Measurements from ENCODE around the gene GGT5.

Gene GGT5

DNA sequence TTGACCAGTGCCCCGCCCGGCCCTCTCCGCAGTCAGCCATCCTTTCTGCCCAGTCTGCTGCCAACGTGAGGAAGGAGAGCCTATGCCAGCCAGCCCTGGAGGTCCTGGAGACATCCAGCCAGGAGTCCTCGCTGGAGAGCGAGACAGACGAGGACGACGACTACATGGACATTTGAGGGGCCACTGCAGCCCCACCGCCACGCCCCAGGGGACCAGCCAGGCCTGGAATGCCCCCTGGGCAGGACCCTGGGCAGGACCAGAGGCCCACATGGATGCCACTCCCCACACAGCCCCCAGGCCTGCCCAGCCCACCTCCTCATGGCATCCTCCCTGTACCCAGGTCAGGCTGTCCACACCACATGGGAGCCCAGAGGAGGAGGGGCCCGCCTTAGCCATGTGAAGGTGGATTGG lies 66.9 kb downstream of the GGT5 start:
- TF ChIP-seq, protein P1, sequence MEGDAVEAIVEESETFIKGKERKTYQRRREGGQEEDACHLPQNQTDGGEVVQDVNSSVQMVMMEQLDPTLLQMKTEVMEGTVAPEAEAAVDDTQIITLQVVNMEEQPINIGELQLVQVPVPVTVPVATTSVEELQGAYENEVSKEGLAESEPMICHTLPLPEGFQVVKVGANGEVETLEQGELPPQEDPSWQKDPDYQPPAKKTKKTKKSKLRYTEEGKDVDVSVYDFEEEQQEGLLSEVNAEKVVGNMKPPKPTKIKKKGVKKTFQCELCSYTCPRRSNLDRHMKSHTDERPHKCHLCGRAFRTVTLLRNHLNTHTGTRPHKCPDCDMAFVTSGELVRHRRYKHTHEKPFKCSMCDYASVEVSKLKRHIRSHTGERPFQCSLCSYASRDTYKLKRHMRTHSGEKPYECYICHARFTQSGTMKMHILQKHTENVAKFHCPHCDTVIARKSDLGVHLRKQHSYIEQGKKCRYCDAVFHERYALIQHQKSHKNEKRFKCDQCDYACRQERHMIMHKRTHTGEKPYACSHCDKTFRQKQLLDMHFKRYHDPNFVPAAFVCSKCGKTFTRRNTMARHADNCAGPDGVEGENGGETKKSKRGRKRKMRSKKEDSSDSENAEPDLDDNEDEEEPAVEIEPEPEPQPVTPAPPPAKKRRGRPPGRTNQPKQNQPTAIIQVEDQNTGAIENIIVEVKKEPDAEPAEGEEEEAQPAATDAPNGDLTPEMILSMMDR (IDR thresholded peaks at IDR 0.05) = no peak
- Histone ChIP-seq H3K27me3 (no peaks in the 10 kb centered on the region), H3K36me3 (peaks cover 72% of the 10 kb centered on the region), H3K27ac (peak overlapping the region; percentile 8), H3K4me3 (ENCODE audit: low read depth in 1 of 2, low read length in 1 of 2) (no peak overlapping the region), H3K4me1 (ENCODE audit: control insufficient read depth in 1 of 2, insufficient read depth in 1 of 2, low read depth in 1 of 2, low read length in 1 of 2) (peaks cover 3 to 5% of the 10 kb centered on the region in 2 experiments), H3K9me3 (no peaks in the 10 kb centered on the region)

DNA sequence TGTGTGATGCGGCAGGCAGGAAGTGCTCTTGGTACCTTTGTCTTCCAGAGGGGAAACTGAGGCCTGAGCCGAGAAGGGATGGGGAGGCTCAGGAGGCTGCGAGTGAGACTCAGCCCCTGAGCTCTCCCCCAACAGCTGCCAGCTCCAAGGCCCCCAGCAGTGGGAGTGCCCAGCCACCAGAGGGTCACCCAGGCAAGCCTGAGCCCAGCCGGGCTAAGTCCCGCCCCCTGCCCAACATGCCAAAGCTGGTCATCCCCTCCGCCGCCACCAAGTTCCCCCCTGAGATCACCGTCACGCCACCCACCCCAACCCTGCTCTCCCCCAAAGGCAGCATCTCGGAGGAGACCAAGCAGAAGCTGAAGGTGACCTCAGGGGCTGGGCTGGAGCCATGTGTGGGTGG lies 67.4 kb downstream of the GGT5 start:
- Histone ChIP-seq H3K9me3 (no peaks in the 10 kb centered on the region), H3K27me3 (no peaks in the 10 kb centered on the region), H3K27ac (no peak overlapping the region), H3K4me3 (ENCODE audit: low read depth in 1 of 2, low read length in 1 of 2) (no peak overlapping the region), H3K36me3 (peaks cover 78% of the 10 kb centered on the region), H3K4me1 (ENCODE audit: control insufficient read depth in 1 of 2, insufficient read depth in 1 of 2, low read depth in 1 of 2, low read length in 1 of 2) (peaks cover 3 to 5% of the 10 kb centered on the region in 2 experiments)
- TF ChIP-seq, protein P1 (IDR thresholded peaks at IDR 0.05) = no peak

DNA sequence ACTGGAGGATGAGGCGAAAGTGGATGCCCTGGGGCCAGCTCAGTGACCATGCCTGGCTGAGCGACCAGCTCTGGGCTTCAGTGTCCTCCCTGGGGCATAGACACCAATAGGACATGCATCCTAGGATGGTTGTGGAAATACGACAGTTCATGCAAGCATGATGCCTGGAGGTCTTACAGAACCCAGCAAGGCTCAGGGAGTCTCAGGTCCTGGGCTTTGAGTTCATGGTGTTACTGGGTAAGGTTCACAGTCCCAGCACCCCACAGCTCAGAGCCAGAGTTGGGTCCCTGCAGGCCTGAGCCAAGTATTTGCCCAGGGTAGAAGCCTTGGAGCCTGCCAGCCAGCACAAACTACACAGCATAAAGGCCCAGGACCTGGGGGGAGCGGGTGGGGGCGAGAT lies 67.8 kb downstream of the GGT5 start:
- Histone ChIP-seq H3K9me3 (no peaks in the 10 kb centered on the region), H3K4me1 (ENCODE audit: control insufficient read depth in 1 of 2, insufficient read depth in 1 of 2, low read depth in 1 of 2, low read length in 1 of 2) (peaks cover 3 to 5% of the 10 kb centered on the region in 2 experiments), H3K27me3 (no peaks in the 10 kb centered on the region), H3K27ac (no peak overlapping the region), H3K36me3 (peaks cover 82% of the 10 kb centered on the region), H3K4me3 (ENCODE audit: low read depth in 1 of 2, low read length in 1 of 2) (no peak overlapping the region)
- TF ChIP-seq, protein P1 (IDR thresholded peaks at IDR 0.05) = no peak

DNA sequence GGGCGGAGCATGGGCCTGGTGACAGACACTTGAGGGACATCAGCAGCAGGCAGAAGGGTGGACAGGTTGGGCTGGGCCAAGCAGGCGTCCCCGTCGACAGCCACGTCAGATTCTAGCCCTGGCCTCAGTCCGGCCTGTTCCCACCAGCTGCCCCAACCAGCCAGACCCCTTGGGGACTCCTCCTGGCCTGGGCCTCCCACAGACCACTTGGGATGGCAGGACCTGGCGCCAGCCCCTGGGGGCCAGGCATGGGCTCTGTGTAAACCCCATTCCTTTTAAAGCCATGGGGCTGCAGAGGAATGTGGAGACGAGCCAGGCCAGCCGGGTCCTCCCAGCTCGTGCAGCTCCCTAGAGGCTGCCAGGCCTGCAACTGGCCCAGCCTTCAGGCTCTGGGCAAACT lies 68.3 kb downstream of the GGT5 start:
- H3K9me3 ChIP-seq = no peaks in the 10 kb centered on the region
- H3K4me3 ChIP-seq (ENCODE audit: low read depth in 1 of 2, low read length in 1 of 2) = no peak overlapping the region
- peaks cover 86% of the 10 kb centered on the region for H3K36me3 ChIP-seq
- H3K4me1 ChIP-seq (ENCODE audit: control insufficient read depth in 1 of 2, insufficient read depth in 1 of 2, low read depth in 1 of 2, low read length in 1 of 2) = peaks cover 3 to 5% of the 10 kb centered on the region in 2 experiments
- no peaks in the 10 kb centered on the region for H3K27me3 ChIP-seq
- TF ChIP-seq, protein P1 (IDR thresholded peaks at IDR 0.05) = no peak
- H3K27ac ChIP-seq = no peak overlapping the region

DNA sequence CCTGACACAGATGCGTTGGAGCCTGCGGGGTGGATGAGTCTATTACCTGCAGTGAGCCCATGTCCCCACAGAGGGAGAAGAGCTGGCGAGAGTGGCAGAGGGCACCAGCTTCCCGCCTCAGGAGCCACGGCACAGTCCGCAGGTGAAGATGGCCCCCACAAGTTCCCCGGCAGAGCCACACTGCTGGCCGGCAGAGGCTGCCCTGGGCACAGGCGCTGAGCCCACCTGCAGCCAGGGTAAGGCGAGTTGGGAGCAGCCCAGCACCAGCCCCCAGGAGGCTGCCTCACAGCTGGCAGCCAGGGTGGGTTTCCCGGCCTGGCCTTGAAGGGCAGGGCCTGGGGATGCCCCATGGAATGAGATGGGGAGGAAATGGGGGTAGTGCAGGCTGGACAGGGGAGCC lies 68.8 kb downstream of the GGT5 start:
- H3K36me3 ChIP-seq = peaks cover 92% of the 10 kb centered on the region

More for the DNA sequence above, 68.8 kb downstream of the GGT5 start:
- Histone ChIP-seq H3K27ac (no peak overlapping the region), H3K4me1 (ENCODE audit: control insufficient read depth in 1 of 2, insufficient read depth in 1 of 2, low read depth in 1 of 2, low read length in 1 of 2) (peaks cover 3 to 5% of the 10 kb centered on the region in 2 experiments), H3K27me3 (no peaks in the 10 kb centered on the region), H3K9me3 (no peaks in the 10 kb centered on the region), H3K4me3 (ENCODE audit: low read depth in 1 of 2, low read length in 1 of 2) (no peak overlapping the region)
- TF ChIP-seq, protein P1 (IDR thresholded peaks at IDR 0.05) = no peak
